Erythroblast (primary cell): Measurements from ENCODE around the gene LRBA.
A peak's percentile ranks its signal among the peaks of the same experiment; 100 is the strongest.
"Not testable (repeated sequence)": the region's sequence is repeated elsewhere in the genome, so short reads cannot be mapped to it uniquely, and the experiment has no call there.

Experiments
- DNase-seq, 2 experiments: peaks; one replicate each; lab custom pipeline; 2025; lab: John Stamatoyannopoulos, UW
- GATA1 ChIP-seq: IDR thresholded peaks from 2 replicates; pipeline ENCODE4 v1.6.1; 2011; ENCODE audit warnings: low read depth, mild to moderate bottlenecking, control low read depth, low read length, moderate library complexity
- POLR2A ChIP-seq: IDR thresholded peaks from 2 replicates; pipeline ENCODE4 v1.6.1; 2011; ENCODE audit warnings: mild to moderate bottlenecking, low read length

The LRBA gene

GRCh38 chr4:150997141-150997540 lies 17.9 kb downstream of the LRBA start:
- TF ChIP-seq GATA1 (no peak), POLR2A (no peak)

GRCh38 chr4:150994721-150995120 lies 20.4 kb downstream of the LRBA start:
- TF ChIP-seq GATA1 (no peak), POLR2A (no peak)
- no peak for DNase-seq

More at GRCh38 chr4:150997141-150997540, 17.9 kb downstream of the LRBA start:
- no peak for DNase-seq

DNA sequence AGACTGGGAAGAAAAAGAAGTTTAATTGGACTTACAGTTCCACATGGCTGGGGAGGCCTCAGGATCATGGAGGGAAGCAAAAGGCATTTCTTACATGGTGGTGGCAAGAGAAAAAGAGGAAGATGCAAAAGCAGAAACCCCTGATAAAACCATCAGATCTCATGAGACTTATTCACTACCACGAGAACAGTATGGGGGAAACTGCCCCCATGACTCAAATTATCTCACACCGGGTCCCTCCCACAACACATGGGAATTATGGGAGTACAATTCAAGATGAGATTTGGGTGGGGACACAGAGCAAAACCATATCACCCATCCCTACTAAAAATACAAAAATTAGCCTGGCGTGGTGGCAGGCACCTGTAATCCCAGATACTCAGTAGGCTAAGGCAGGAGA lies 21.5 kb downstream of the LRBA start:
- DNase-seq, result not testable (repeated sequence)

DNA sequence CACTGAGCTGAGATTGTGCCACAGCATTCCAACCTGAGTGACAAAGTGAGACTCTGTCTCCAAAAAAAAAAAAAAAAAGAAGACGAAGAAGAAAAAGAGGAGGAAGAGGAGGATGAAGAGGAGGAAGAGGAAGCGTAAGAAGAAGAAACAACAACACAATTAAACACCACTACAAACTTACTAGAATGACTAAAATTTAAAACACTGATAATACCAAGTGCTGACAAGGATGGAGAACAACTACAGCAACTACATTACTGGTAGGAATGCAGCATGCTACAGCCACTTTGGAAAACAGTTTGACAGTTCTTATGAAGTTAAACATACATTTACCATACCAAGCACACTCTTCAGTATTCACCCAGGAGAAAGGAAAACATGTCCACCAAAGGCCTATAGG lies 24.1 kb downstream of the LRBA start:
- TF ChIP-seq GATA1 (no peak), POLR2A (no peak)
- DNase-seq, result no peak

DNA sequence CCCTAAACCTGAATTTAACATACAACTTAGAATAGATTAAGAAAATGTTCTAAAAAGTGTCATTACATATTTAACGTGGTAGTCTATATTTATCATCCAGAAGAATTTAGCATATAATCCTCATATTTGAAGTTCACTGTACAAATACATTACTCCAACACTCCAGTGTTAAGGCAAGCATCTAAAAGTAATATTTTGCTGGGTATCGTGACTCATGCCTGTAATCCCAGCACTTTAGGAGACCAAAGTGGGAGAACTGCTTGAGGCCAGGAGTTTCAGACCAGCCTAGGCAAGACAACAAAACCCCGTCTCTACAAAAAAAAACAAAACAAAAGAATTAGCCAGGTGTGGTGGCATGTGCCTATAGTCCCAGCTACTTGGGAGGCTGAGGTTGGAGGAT lies 24.8 kb downstream of the LRBA start:
- TF ChIP-seq GATA1 (no peak), POLR2A (no peak)
- DNase-seq, result no peak

DNA sequence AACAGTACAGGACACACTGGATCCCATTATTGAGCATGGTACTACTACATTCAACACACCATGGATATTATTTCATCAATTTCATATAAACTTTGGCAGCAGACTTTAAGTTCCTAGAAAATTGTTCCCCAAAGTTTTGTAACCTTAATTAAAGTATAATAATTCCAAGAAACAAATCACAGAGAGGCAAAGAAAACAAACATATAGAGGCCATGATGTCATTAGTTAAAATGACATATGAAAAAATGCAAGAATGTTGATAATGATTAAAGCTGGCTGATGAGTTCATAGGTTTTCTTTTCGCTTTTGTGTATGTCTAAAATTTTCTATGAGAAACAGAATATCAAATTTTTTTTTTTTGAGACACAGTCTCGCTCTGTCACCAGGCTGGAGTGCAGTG lies 26.8 kb downstream of the LRBA start:
- no peak for DNase-seq
- no peak for TF ChIP-seq GATA1
- no peak for TF ChIP-seq POLR2A

- DNase-seq, result no peak
- TF ChIP-seq GATA1 (no peak), POLR2A (no peak)
Measured at GRCh38 chr4:150987204-150987603, 27.9 kb downstream of the LRBA start.

- TF ChIP-seq GATA1 (no peak), POLR2A (no peak)
- no peak for DNase-seq
Measured at GRCh38 chr4:150986085-150986484, 29.0 kb downstream of the LRBA start.

- peak in 1 of 2 experiments; percentile 45 for DNase-seq
- TF ChIP-seq GATA1 (no peak), POLR2A (no peak)
Measured at GRCh38 chr4:150983851-150984250, 31.2 kb downstream of the LRBA start.

DNA sequence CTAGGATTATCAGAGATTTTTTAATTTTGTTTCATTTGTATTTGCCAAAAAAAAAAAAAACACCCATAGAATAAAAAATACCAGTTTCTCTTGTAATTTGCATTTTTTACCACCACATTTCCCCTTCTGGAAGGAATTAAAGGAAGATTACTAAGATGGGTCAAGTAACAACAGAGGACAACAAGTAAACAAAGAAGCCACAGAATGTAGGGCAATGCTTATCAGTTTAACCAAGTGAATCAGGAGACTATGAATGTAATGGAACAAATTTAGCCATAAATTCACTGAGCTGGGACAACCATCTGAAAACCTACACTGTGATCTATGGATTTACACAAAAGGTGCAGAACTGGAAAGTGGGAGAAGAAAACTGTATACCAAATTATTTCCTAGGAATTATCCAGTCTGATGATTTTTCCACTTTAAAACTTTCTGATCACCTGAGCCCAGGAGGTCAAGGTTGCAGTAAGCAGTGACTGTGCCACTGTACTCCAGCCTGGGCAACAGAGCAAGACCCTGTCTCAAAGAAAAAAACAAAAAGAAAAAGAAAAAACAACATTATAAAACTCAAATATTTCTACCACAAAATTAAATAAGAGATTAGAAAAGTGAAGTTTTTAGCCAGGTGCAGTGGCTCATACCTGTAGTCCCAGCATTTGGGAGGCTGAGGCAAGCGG lies 32.4 kb downstream of the LRBA start:
- TF ChIP-seq POLR2A (no peak), GATA1 (no peak)
- DNase-seq, result peak in 1 of 2 experiments; percentile 18

DNA sequence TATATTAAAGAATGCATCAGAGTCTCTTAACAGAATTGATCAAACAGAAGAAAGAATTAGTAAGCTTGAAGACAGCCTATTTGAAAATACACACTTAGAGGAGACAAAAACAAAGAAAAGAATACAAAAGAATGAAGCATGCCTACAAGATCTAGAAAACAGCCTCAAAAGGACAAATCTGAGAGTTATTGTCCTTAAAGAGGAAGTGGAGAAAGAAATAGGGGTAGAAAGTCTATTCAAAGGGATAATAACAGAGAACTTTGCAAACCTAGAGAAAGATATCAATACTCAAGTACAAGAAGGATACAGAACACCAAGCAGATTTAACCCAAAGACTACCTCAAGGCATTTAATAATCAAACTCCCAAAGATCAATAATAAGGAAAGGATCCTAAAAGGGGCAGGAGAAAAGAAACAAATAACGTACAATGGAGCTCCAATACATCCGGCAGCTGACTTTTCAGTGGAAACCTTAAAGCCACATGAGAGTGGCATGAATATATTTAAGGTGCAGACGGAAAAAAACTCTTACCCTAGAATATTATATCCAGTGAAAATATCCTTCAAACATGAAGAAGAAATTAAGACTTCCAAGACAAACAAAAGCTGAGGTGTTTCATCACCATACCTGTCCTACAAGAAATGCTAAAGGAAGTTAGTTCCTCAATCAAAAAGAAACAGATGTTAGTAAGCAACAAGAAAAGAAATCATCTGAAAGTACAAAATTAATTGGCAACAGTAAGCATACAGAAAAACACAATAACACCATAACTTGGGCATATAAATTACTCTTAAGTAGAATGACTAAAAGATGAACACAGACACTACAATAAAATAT lies 36.1 kb downstream of the LRBA start:
- TF ChIP-seq POLR2A (no peak), GATA1 (no peak)
- DNase-seq, result no peak

DNA sequence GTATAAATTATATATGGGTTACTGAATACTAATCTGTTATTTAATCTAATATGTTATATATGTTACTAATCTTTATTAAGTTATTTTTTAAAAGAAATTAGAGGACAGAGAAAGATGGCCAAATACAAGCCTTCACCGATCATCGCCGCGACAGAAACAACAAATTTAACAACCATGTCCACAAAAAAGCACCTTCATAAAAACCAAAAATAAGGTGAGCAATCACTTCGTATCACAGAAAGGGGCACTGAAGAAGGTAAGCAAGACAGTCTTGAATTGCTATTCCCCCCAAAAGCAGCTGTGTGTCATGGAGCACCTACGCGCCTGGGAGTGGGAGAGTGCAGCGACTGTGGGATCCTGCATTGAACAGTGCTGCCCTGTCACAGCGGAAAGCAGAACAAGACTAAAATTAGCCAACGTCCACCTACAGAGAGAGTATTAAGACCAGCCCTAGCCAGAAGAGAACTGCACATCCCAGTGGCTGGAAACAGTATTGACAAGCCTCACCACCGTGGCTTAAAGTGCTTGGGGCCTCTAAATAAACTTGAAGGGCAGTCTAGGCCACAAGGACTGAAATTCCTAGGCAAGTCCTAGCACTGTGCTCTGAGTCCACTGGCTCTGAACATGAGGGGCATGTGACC lies 38.5 kb downstream of the LRBA start:
- peak in 1 of 2 experiments; percentile 35 for DNase-seq
- TF ChIP-seq GATA1 (no peak), POLR2A (no peak)

GRCh38 chr4:150974750-150975149 lies 40.3 kb downstream of the LRBA start:
- TF ChIP-seq GATA1 (no peak), POLR2A (no peak)
- no peak for DNase-seq

GRCh38 chr4:150974252-150974640 lies 40.8 kb downstream of the LRBA start:
- TF ChIP-seq GATA1, result no peak
- TF ChIP-seq POLR2A, result no peak

More at GRCh38 chr4:150974252-150974640, 40.8 kb downstream of the LRBA start:
- no peak for DNase-seq
